SK-N-SH (cell line): ENCODE results near the gene AUTS2.

Source experiments
- CTCF ChIP-seq: fragments of 200-600 bp; sonication (generic); IDR thresholded peaks from 2 replicates; pipeline ENCODE4 v1.6.1; 2017; ENCODE audit warnings: antibody characterized with exemption, mild to moderate bottlenecking, moderate library complexity
- GABPA ChIP-seq: IDR thresholded peaks from 2 replicates; pipeline ENCODE4 v1.4.0; 2012; ENCODE audit warnings: low read depth, mild to moderate bottlenecking
- JUND ChIP-seq: IDR thresholded peaks from 2 replicates; pipeline ENCODE4 v1.4.0; 2012
- NRF1 ChIP-seq: IDR thresholded peaks from 2 replicates; pipeline ENCODE4 v1.6.1; 2012; ENCODE audit warnings: low read depth, mild to moderate bottlenecking, low read length
- POLR2AphosphoS5 ChIP-seq: IDR thresholded peaks from 2 replicates; pipeline ENCODE4 v1.6.1; 2012; ENCODE audit warnings: low read depth, low read length
- REST ChIP-seq: IDR thresholded peaks from 2 replicates; pipeline ENCODE4 v1.6.1; 2012; ENCODE audit warnings: mild to moderate bottlenecking, low read depth, low read length, moderate library complexity
- TCF12 ChIP-seq: IDR thresholded peaks from 2 replicates; pipeline ENCODE4 v1.4.0; 2012
- TF ChIP-seq, protein P1 (sequence below): fragments of 150-350 bp; IDR thresholded peaks from 2 replicates; pipeline ENCODE4 v1.6.1; 2017; ENCODE audit warnings: antibody characterized with exemption, low read length, low read depth, borderline replicate concordance

DNA sequence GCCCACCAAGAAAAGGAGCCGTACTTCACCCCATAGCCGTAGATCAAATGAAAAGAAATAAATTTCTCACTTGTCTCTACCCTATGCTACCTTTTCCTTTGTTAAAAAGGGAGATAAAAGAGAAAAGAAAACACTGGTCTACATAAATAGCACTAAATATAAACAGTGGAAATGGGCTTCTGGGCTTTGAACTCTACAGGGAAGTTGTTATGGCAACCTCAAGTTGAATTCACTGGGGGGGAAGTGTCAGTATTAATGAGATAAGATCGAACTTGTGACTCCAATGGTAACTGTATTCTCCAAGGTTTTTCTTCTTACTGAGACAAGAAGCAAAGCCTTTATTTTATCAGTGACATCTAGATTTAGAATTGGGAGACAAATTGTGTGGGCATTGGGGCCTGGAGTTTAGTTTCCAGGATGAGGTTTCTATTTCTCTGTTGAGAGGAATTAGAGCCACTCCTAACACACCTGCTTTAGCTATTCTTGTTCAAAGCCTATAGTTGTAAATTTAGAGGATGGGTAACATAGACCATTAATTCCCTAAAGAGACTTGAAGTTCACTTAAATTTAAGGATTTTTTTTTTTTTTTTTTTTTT lies 929.3 kb downstream of the AUTS2 start:
- TF ChIP-seq POLR2AphosphoS5 (no peak), NRF1 (no peak), GABPA (no peak), CTCF (no peak), TCF12 (no peak), JUND (no peak), REST (no peak)
- TF ChIP-seq, protein P1, sequence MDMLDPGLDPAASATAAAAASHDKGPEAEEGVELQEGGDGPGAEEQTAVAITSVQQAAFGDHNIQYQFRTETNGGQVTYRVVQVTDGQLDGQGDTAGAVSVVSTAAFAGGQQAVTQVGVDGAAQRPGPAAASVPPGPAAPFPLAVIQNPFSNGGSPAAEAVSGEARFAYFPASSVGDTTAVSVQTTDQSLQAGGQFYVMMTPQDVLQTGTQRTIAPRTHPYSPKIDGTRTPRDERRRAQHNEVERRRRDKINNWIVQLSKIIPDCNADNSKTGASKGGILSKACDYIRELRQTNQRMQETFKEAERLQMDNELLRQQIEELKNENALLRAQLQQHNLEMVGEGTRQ = no peak
